ENCODE data around the gene GRB7. TPM values are rescaled to one million over a fixed set of nuclear protein-coding genes. Genes with fewer than 3 reads are reported as not detected.
A peak's percentile ranks its signal among the peaks of the same experiment; 100 is the strongest.
"Not testable (repeated sequence)": the region's sequence is repeated elsewhere in the genome, so short reads cannot be mapped to it uniquely, and the experiment has no call there.

The GRB7 gene
- total and polyA plus RNA-seq, 5 donors from 2014 or later = not detected

DNA sequence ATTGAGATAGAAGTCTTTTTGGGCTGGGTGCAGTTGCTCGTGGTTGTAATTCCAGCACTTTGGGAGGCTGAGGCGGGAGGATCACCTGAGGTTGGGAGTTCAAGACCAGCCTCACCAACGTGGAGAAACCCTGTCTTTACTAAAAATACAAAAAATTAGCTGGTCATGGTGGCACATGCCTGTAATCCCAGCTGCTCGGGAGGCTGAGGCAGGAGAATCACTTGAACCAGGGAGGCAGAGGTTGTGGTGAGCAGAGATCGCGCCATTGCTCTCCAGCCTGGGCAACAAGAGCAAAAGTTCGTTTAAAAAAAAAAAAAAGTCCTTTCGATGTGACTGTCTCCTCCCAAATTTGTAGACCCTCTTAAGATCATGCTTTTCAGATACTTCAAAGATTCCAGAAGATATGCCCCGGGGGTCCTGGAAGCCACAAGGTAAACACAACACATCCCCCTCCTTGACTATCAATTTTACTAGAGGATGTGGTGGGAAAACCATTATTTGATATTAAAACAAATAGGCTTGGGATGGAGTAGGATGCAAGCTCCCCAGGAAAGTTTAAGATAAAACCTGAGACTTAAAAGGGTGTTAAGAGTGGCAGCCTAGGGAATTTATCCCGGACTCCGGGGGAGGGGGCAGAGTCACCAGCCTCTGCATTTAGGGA, 38.5 kb upstream of the GRB7 start:
- not testable (repeated sequence) for H3K27me3 ChIP-seq (ENCODE audit: control insufficient read depth, insufficient read depth, low read length); ATAC-seq (ENCODE audit: low read depth in 2 of 2); DNase-seq; H3K9me3 ChIP-seq (ENCODE audit: control insufficient read depth in 2 of 2, low read length in 2 of 2); H3K27ac ChIP-seq (ENCODE audit: insufficient read depth, low read length, poor library complexity, severe bottlenecking); H3K4me3 ChIP-seq (ENCODE audit: low read depth, low read length); H3K36me3 Mint-ChIP-seq; H3K9me3 Mint-ChIP-seq; H3K36me3 ChIP-seq (ENCODE audit: control insufficient read depth, insufficient read depth, low read length)
- peak overlapping the region in 1 of 3 donors; percentile 60 for H3K27ac Mint-ChIP-seq
- peak overlapping the region in 2 of 4 donors; percentile 41 to 46 for H3K4me3 Mint-ChIP-seq
- H3K4me1 ChIP-seq (ENCODE audit: control insufficient read depth, insufficient read depth, low read length, poor library complexity, severe bottlenecking) = peaks cover 11% of the 10 kb centered on the region
- H3K27me3 Mint-ChIP-seq = peaks cover 63% of the 10 kb centered on the region
- H3K4me1 Mint-ChIP-seq = peaks cover 0 to 23% (median 7%) of the 10 kb centered on the region in 4 donors

DNA sequence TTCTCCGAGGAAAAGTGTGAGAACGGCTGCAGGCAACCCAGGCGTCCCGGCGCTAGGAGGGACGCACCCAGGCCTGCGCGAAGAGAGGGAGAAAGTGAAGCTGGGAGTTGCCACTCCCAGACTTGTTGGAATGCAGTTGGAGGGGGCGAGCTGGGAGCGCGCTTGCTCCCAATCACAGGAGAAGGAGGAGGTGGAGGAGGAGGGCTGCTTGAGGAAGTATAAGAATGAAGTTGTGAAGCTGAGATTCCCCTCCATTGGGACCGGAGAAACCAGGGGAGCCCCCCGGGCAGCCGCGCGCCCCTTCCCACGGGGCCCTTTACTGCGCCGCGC, 38.0 kb upstream of the GRB7 start, which contains the start of gene ERBB2:
Gene ERBB2 (plus strand): TSS at position 247 of the 330 bp plus-strand sequence. CDS start 175 bp downstream, outside the sequence.
- ATAC-seq (ENCODE audit: low read depth in 2 of 2) = no peak
- peak within 1 kb of the TSS in 1 of 3 donors; percentile 60 for H3K27ac Mint-ChIP-seq

DNA sequence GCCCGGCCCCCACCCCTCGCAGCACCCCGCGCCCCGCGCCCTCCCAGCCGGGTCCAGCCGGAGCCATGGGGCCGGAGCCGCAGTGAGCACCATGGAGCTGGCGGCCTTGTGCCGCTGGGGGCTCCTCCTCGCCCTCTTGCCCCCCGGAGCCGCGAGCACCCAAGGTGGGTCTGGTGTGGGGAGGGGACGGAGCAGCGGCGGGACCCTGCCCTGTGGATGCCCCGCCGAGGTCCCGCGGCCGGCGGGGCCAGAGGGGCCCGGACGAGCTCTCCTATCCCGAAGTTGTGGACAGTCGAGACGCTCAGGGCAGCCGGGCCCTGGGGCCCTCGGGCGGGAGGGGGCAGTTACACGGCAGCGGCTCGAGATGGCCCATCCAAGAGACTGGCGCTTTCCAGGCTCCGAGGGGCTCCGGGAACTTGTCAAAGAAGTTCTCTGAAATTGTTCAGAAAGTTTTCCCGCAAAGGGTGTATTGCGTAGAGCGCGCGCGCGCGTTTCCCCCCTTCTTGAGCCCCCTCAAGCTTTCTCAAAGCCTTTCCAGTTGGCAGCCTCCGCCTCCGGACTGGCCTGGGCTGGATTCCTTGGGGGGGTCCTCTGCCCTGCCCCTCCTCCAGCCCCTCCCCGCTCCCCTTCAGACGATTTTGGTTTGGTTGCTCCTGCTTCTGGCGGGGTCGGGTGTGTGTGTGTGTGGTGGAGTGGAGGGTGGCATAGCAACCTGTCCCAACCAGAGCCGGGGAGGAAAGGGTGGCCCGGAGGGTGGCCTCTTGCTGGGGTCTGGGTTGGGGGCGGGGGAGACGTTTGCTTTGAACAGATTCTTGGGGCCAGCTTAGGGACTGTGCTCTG, 37.4 kb upstream of the GRB7 start:
- Histone ChIP-seq H3K4me1 (ENCODE audit: control insufficient read depth, insufficient read depth, low read length, poor library complexity, severe bottlenecking) (peaks cover 11% of the 10 kb centered on the region), H3K36me3 (ENCODE audit: control insufficient read depth, insufficient read depth, low read length) (no peaks in the 10 kb centered on the region), H3K4me3 (ENCODE audit: low read depth, low read length) (no peak overlapping the region), H3K9me3 (ENCODE audit: control insufficient read depth in 2 of 2, low read length in 2 of 2) (no peaks in the 10 kb centered on the region), H3K27me3 (ENCODE audit: control insufficient read depth, insufficient read depth, low read length) (peaks cover 10% of the 10 kb centered on the region), H3K27ac (ENCODE audit: insufficient read depth, low read length, poor library complexity, severe bottlenecking) (no peak overlapping the region)
- peaks cover 0 to 29% (median 8%) of the 10 kb centered on the region in 4 donors for H3K4me1 Mint-ChIP-seq
- H3K27ac Mint-ChIP-seq = no peak overlapping the region
- DNase-seq = no peak
- peaks cover 0 to 3% (median 0%) of the 10 kb centered on the region in 7 donors for H3K9me3 Mint-ChIP-seq
- ATAC-seq (ENCODE audit: low read depth in 2 of 2) = no peak
- no peaks in the 10 kb centered on the region for H3K36me3 Mint-ChIP-seq
- H3K4me3 Mint-ChIP-seq = peak overlapping the region in 1 of 4 donors; percentile 41
- peaks cover 55% of the 10 kb centered on the region for H3K27me3 Mint-ChIP-seq

More for the DNA sequence above, 38.0 kb upstream of the GRB7 start, which contains the start of gene ERBB2:
- Histone ChIP-seq H3K9me3 (ENCODE audit: control insufficient read depth in 2 of 2, low read length in 2 of 2) (no peaks in the 10 kb centered on the region), H3K4me3 (ENCODE audit: low read depth, low read length) (no peak within 1 kb of the TSS), H3K36me3 (ENCODE audit: control insufficient read depth, insufficient read depth, low read length) (no peaks in the 10 kb centered on the region), H3K27ac (ENCODE audit: insufficient read depth, low read length, poor library complexity, severe bottlenecking) (no peak within 1 kb of the TSS), H3K27me3 (ENCODE audit: control insufficient read depth, insufficient read depth, low read length) (peaks cover 10% of the 10 kb centered on the region), H3K4me1 (ENCODE audit: control insufficient read depth, insufficient read depth, low read length, poor library complexity, severe bottlenecking) (peaks cover 11% of the 10 kb centered on the region)
- peaks cover 58% of the 10 kb centered on the region for H3K27me3 Mint-ChIP-seq
- peaks cover 0 to 28% (median 8%) of the 10 kb centered on the region in 4 donors for H3K4me1 Mint-ChIP-seq
- no peak for DNase-seq
- H3K4me3 Mint-ChIP-seq = peak within 1 kb of the TSS in 2 of 4 donors; percentile 41 to 46
- no peaks in the 10 kb centered on the region for H3K36me3 Mint-ChIP-seq
- peaks cover 0 to 3% (median 0%) of the 10 kb centered on the region in 7 donors for H3K9me3 Mint-ChIP-seq

DNA sequence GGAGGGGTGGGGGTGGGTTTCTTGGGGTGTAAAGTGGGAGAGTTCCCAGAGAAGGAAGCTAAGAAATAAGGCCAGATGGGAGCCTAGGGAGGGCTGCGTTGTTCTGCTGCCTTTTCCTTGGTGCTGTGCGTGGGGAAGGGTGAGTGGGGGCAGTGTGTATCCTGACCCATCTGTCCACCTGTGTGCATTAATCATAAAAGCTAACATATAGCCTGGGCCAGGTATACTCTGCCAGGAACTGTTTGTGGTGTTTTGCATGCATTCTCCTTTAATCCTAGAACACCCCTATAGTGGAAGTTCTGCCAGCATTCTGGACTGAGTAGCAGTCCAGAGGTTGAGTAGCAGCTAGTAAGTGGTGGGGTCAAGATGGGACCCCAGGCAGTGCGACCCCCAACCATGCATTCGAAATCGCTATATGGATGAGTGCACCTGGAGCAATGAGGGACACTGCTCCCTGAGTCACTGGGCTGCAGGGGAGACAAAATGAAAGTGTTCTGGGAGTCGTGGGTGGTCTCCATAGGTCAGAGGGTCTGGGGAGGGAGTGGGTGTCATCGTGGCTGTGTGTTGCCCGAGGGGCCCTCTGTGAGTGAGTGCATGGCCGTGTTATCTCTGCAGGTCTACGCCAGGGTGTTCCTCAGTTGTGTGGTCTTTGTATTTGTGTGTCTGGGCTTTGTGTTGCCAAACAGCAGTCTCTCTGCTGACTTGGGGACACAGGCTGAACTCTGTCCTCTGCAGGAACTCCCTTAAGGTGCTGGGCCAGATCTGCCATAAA, 36.5 kb upstream of the GRB7 start:
- Histone ChIP-seq H3K27ac (ENCODE audit: insufficient read depth, low read length, poor library complexity, severe bottlenecking) (no peak overlapping the region), H3K27me3 (ENCODE audit: control insufficient read depth, insufficient read depth, low read length) (peaks cover 10% of the 10 kb centered on the region), H3K9me3 (ENCODE audit: control insufficient read depth in 2 of 2, low read length in 2 of 2) (no peaks in the 10 kb centered on the region), H3K4me1 (ENCODE audit: control insufficient read depth, insufficient read depth, low read length, poor library complexity, severe bottlenecking) (peaks cover 11% of the 10 kb centered on the region), H3K36me3 (ENCODE audit: control insufficient read depth, insufficient read depth, low read length) (no peaks in the 10 kb centered on the region), H3K4me3 (ENCODE audit: low read depth, low read length) (no peak overlapping the region)
- DNase-seq = no peak
- Mint-ChIP-seq H3K27me3 (peaks cover 55% of the 10 kb centered on the region), H3K36me3 (no peaks in the 10 kb centered on the region), H3K27ac (no peak overlapping the region), H3K4me3 (no peak overlapping the region), H3K9me3 (peaks cover 0 to 3% (median 0%) of the 10 kb centered on the region in 7 donors), H3K4me1 (peaks cover 0 to 33% (median 8%) of the 10 kb centered on the region in 4 donors)
- ATAC-seq (ENCODE audit: low read depth in 2 of 2) = no peak

DNA sequence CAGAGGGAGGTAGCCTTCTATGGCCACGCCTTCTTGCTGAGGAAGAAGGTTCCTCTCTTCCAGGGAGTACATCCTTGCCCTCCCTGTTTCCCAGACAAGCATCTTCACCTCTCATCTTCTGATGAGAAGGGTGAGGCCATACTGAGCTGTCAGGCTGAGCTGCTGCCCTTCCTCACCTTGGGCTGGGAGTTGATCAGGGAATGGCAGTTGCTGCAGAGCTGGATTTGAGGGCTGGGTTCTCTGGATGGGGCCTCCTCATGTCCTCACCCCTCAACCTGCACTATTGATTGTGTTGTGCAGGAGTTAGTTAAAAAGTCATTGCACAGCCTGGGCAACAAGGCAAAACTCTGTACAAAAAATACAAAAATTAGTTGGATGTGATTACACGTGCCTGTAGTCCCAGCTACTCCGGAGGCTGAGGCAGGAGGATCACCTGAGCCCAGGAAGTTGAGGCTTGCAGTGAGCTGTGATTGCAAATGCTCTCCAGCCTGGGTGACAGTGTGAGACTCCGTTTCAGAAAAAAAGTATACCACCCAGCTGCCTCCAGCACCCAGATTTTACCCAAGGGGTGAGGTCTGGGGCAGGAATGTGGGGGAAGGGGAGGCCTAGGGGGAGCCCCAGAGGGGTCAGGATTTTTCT, 35.8 kb upstream of the GRB7 start:
- Histone ChIP-seq H3K27me3 (ENCODE audit: control insufficient read depth, insufficient read depth, low read length) (peaks cover 10% of the 10 kb centered on the region), H3K4me1 (ENCODE audit: control insufficient read depth, insufficient read depth, low read length, poor library complexity, severe bottlenecking) (peaks cover 17% of the 10 kb centered on the region), H3K36me3 (ENCODE audit: control insufficient read depth, insufficient read depth, low read length) (no peaks in the 10 kb centered on the region), H3K4me3 (ENCODE audit: low read depth, low read length) (no peak overlapping the region), H3K9me3 (ENCODE audit: control insufficient read depth in 2 of 2, low read length in 2 of 2) (no peaks in the 10 kb centered on the region), H3K27ac (ENCODE audit: insufficient read depth, low read length, poor library complexity, severe bottlenecking) (no peak overlapping the region)
- H3K9me3 Mint-ChIP-seq = peaks cover 0 to 3% (median 0%) of the 10 kb centered on the region in 7 donors
- no peak for ATAC-seq (ENCODE audit: low read depth in 2 of 2)
- peaks cover 1 to 40% (median 12%) of the 10 kb centered on the region in 4 donors for H3K4me1 Mint-ChIP-seq
- no peak for DNase-seq
- no peak overlapping the region for H3K4me3 Mint-ChIP-seq
- H3K27me3 Mint-ChIP-seq = peaks cover 55% of the 10 kb centered on the region
- no peaks in the 10 kb centered on the region for H3K36me3 Mint-ChIP-seq
- H3K27ac Mint-ChIP-seq = no peak overlapping the region

DNA sequence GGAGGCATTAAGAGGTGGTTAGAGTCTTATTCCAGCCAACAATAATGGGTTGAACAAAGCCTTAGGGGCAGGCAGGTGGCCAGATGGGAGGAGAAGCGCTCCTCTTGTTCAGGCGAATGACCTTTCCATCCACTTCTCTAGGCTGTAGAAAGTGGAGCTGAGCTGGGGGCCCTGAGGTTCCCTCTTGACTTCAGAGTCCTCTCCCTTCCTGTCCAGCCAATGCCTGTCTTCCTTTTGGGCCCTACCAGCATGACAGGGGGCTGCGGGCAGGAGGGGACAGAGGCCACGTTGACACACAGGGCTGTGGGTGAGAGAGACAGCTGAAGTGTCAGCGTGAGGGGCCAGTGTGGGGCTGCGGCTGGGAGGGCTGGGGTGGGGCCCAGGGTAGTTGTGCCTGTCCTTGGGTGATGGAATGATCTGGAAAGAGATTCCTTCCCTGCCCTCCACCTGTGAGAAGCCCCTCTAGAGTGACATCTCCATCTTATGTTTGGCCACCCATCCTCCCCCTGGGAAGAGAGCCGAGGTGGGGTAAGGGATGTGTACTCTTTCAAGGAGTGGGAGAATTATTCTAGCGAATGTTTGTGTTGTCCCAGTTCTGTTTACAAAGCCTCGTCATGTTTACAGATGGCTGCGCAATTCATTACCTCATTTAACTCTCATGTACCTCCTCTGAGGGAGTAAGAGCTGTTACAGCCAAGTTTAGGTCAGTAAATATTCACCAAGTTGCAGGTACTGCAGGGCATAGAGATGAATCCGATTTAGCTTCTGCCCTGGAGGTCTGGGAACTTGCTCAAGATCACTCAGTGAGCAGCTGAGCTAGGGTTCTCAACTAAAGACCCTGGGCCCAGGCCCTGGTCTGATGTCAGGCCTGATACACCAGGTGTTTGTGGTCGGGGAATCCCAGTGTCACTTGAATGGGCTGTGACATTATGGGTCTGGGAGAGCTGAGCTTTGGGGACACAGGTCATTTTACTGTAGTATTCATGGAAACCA, 34.5 kb upstream of the GRB7 start:
- DNase-seq (no peak), ATAC-seq (ENCODE audit: low read depth in 2 of 2) (no peak)
- Histone ChIP-seq H3K9me3 (ENCODE audit: control insufficient read depth in 2 of 2, low read length in 2 of 2) (no peaks in the 10 kb centered on the region), H3K27ac (ENCODE audit: insufficient read depth, low read length, poor library complexity, severe bottlenecking) (no peak overlapping the region), H3K4me1 (ENCODE audit: control insufficient read depth, insufficient read depth, low read length, poor library complexity, severe bottlenecking) (peaks cover 25% of the 10 kb centered on the region), H3K36me3 (ENCODE audit: control insufficient read depth, insufficient read depth, low read length) (no peaks in the 10 kb centered on the region), H3K27me3 (ENCODE audit: control insufficient read depth, insufficient read depth, low read length) (peaks cover 10% of the 10 kb centered on the region), H3K4me3 (ENCODE audit: low read depth, low read length) (no peak overlapping the region)
- peaks cover 46% of the 10 kb centered on the region for H3K27me3 Mint-ChIP-seq
- H3K4me1 Mint-ChIP-seq = peaks cover 6 to 53% (median 17%) of the 10 kb centered on the region in 4 donors
- H3K9me3 Mint-ChIP-seq = peaks cover 0 to 3% (median 0%) of the 10 kb centered on the region in 7 donors
- H3K36me3 Mint-ChIP-seq = no peaks in the 10 kb centered on the region
- H3K4me3 Mint-ChIP-seq = no peak overlapping the region
- H3K27ac Mint-ChIP-seq = no peak overlapping the region

Data from CD4-positive, CD25-positive, alpha-beta regulatory T cell (primary cell).